IPS-11a (cell line): ENCODE results near the gene GNE.
"Not testable (repeated sequence)": the region's sequence is repeated elsewhere in the genome, so short reads cannot be mapped to it uniquely, and the experiment has no call there.

Source experiments
- H3K4me3 ChIP-seq: one replicate; pipeline ENCODE4 v1.5.1; 2013; ENCODE audit warnings: low read depth, low read length, control low read depth

GNE gene

DNA sequence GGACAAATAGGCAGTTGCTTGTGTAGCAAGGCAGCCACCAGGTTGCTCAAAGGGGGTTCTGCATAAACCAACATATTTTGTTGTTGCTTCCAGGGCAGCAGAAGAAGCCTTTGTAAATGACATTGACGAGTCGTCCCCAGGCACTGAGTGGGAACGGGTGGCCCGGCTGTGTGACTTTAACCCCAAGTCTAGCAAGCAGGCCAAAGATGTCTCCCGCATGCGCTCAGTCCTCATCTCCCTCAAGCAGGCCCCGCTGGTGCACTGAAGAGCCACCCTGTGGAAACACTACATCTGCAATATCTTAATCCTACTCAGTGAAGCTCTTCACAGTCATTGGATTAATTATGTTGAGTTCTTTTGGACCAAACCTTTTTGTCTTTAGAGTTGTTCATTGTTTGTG lies 46.7 kb downstream of the GNE start:
- no peak overlapping the region for H3K4me3 ChIP-seq

- H3K4me3 ChIP-seq = no peak overlapping the region
Observed at GRCh38 chr9:36210722-36211121, 47.5 kb downstream of the GNE start.

DNA sequence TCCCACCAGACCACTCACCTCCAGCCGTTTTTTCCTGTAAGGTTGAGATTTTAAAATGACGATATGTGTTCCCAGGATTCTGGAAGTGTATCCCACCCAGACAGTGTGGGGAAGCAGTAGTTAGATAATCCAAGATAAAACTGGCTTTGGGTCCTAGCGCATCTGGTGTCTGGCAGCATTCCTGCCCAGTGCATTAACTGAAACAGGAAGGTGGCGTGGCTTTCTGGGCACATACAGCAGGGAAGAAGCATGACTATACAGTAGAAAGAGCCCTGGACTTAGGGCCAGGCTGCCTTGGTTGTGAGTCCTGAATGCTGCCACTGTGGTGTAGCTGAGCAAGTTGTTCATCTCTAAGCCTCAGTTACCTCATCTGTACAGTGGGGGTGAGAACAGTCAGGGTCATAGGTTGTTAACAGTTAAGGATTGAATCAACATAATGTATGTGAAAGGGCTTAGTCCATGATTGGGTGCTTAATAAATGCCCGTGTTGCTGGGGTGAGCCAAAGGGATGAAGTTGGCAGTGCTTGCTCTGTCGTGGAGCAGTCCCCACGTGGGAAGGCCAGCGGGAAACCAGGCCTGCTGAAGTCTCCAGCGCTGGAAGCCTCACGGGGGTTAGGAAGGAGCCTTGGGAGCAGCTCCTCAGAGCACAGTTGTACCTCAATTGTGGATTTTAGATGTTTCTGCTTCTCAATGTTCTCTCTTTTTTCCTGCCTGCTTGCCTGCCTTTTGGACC lies 49.6 kb downstream of the GNE start:
- no peak overlapping the region for H3K4me3 ChIP-seq

DNA sequence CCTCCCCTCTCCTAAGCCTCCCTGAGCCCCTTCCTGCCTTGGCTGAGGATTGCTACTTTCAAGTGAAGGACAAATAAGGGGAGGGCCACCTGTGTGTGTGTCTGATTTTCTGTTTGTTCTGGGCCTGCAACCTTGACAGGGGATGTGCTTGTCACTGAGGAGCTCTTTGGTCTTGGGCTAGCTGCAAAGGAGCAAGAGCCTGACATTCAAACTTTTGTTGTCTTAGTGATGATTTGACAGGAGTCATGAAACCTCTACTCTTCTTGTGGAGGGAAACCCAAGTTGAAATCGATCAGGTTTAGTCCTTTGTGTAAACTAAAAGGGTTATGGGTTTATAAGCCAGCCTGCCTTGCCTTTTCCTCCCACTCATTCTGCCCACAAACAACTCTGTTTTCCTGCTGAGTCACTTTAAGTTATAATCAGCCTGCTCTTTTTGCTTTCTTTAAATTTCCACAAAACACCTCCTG lies 50.7 kb downstream of the GNE start:
- no peak overlapping the region for H3K4me3 ChIP-seq

- no peak overlapping the region for H3K4me3 ChIP-seq
Observed at GRCh38 chr9:36207016-36207415, 51.2 kb downstream of the GNE start.

DNA sequence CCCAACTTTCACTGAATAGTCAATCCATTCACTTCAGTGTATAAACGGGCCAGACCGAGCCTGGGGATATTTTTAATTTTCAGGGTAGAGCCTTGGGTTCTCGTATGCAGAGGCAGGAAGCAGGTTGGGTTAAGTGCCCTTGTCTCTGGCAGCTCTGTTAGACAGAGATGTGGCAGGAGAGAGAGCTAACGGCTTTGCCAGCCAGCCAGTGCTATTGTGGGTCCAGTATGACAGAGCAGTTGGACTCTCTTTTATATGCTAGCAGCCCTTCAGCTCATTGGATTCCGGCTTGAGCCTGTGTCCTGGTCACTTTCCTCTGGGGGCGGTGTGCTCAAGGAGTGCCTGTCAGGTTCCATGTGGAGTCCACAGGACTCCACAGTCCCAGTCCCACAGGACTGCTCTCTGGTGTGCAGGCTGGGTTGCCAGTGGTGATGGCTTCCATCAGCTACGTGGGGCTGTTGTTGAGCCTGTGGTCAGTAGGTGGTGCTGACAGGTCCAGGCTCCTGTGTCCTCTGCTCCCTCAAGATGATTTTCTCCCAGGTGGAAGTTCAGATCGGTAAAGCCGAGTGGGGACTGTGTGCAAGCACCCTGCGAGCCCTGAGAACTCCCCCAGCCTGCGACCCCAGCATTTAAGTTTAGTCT lies 53.2 kb downstream of the GNE start:
- no peak overlapping the region for H3K4me3 ChIP-seq

DNA sequence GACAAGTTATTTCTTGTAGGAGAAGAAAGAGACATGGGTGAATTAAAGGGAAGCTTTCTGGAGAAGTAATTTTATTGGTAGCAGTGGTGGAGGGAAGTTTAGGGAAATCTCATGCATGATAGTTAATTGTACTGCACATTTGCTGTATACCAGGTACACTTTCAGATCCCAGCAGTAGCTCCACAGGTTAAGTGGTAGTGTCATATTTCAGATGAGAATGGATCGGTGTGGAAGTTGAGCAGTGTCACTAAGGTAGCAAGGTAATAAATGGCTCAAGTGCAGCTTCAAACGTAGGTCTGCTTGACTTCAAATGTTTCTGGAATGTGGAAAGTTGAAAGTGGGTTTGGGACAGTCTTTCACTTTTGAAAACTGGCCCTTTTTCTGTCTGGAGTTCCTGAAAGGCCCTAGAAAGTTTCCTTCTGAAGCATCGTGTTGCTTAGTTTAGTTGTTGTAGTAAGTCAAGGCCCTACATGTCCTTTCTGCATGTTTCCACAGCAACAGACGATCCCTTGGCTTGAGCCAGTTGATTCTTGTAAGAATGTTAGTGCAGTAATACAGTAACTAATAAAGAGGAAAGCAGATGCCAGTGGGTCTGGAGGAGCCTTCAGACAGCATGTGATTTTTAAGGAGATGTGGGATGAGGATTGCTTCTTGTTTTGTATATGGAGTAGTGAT lies 63.8 kb downstream of the GNE start:
- no peak overlapping the region for H3K4me3 ChIP-seq

GRCh38 chr9:36193023-36193422 lies 65.2 kb downstream of the GNE start:
- no peak overlapping the region for H3K4me3 ChIP-seq

- H3K4me3 ChIP-seq = peak overlapping the region; percentile 92
Observed at GRCh38 chr9:36192196-36192595, 66.1 kb downstream of the GNE start.

- peak overlapping the region; percentile 92 for H3K4me3 ChIP-seq
Observed at GRCh38 chr9:36191686-36192085, 66.6 kb downstream of the GNE start.

GRCh38 chr9:36191290-36191645 lies 67.0 kb downstream of the GNE start:
- H3K4me3 ChIP-seq = peak overlapping the region; percentile 92

GRCh38 chr9:36190388-36191289 lies 67.6 kb downstream of the GNE start, which contains the start of gene CLTA:
TSS of gene CLTA (plus strand) at chr9:36190921. CDS start at chr9:36191057, 136 bp downstream.
- H3K4me3 ChIP-seq = peak within 1 kb of the TSS; percentile 92

DNA sequence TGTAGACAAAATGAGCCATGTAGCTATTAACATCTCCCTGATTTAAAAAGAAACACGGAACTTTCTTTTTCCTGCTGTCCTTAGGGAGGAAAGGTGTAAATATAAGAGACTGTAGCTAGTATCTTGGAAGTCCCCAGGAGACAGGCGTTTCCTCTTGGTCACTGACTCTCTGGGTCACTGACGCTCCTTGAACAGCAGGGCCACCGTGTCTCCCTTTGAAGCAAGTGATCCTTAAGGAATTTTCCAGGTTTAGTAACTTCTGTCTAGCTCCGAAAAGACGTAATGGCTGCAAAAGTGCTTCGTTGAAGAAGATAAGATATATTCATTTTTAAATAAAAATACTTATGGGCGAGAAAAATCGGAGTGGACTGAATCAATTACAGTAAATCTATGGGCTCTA lies 68.3 kb downstream of the GNE start:
- peak overlapping the region; percentile 40 for H3K4me3 ChIP-seq

- no peak overlapping the region for H3K4me3 ChIP-seq
Observed at GRCh38 chr9:36188212-36188611, 70.0 kb downstream of the GNE start.

DNA sequence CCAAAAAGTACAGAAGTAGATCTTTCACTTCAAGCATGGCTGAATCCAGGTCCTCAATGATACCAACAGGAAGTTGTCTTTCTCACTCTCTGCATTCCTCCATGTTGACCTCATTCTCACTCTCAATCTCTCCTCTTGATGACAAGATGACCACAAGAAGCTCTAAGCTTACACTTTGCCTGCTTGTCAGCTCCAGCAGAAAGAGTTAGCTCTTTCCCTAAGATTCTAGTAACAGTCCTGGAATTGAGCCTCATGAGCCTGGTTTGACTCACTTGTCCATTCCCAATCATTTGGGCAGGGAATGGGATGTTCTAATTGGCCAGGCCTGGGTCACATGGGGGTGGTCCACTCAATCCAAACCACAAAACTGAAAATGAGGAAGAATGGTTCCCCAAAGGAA lies 70.8 kb downstream of the GNE start:
- no peak overlapping the region for H3K4me3 ChIP-seq

DNA sequence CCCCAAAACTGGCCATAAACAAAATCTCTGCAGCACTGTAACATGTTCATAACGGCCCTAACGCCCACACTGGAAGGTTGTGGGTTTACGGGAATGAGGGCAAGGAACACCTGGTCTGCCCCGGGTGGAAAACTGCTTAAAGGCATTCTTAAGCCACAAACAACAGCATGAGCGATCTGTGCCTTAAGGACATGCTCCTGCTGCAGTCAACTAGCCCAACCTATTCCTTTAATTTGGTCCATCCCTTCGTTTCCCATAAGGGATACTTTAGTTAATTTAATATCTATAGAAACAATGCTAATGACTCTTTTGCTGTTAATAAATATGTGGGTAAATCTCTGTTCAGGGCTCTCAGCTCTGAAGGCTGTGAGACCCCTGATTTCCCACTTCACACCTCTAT lies 78.0 kb downstream of the GNE start:
- not testable (repeated sequence) for H3K4me3 ChIP-seq

GRCh38 chr9:36177571-36177970 lies 80.7 kb downstream of the GNE start:
- H3K4me3 ChIP-seq = no peak overlapping the region

- H3K4me3 ChIP-seq = not testable (repeated sequence)
Observed at GRCh38 chr9:36176496-36176895, 81.8 kb downstream of the GNE start.

GRCh38 chr9:36175209-36175608 lies 83.0 kb downstream of the GNE start:
- H3K4me3 ChIP-seq = not testable (repeated sequence)

DNA sequence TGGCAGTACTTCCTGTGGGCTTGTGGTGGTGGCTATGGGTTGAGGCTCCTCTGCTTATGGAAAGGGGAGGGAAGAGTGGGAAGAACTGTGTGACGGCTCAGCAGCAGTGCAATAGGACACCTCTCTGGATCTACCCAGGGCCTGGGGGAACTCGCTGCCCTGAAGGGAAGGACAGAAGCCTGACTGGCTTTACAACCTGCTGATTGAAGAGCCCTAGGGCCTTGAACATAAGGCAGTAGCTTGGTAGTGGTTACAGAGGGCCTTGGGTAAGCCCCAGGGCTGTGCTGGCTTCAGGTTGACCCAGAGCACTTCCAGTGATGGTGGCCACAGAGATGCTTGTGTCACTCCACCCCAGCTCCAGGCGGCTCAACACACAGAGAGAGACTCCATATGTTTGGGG lies 83.5 kb downstream of the GNE start:
- no peak overlapping the region for H3K4me3 ChIP-seq

DNA sequence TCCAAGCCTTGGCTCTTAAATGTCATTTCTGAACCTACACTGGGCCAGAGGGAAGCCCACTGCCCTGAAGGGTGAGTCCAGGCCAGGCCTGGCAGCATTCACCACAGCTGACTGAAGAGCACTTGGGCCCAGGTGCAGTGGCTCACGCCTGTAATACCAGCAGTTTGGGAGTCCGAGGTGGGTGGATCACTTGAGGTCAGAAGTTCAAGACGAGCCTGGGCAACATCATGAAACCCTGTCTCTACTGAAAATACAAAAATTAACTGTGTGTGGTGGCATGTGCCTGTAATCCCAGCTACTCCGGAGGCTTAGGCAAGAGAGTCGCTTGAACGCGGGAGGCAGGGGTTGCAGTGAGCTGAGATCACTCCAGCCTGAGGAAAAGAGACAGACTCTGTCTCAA lies 84.0 kb downstream of the GNE start:
- H3K4me3 ChIP-seq = no peak overlapping the region
